Thoracic aorta (tissue), 2 donors: ENCODE results near the gene ERGIC1. TPM values are rescaled to one million over a fixed set of nuclear protein-coding genes. Genes with fewer than 3 reads are reported as not detected.

ENCODE experiments used
- ATAC-seq: fragments of 150-250 bp; one replicate; pipeline ENCODE4 v1.8.0; 2017; ENCODE audit warnings: low read depth; ENCODE audit not compliant: insufficient number of reproducible peaks, low FRiP score
- DNase-seq: peaks from one replicate; pipeline ENCODE4 v3.0.0-alpha.2; 2020; ENCODE audit warnings: low spot score
- H3K27ac ChIP-seq, 2 donors: fragments of 200-600 bp; sonication (generic); 1 replicate in 1 of 2; 2 replicates in 1 of 2; pipeline ENCODE4 v1.5.1; 2016; ENCODE audit warnings: mild to moderate bottlenecking in 2 of 2, moderate library complexity in 2 of 2
- H3K27me3 ChIP-seq: fragments of 200-600 bp; sonication (generic); replicated peaks from 2 replicates; pipeline ENCODE4 v1.6.0; 2016; ENCODE audit warnings: mild to moderate bottlenecking; ENCODE audit not compliant: insufficient read depth
- H3K36me3 ChIP-seq: fragments of 200-600 bp; sonication (generic); one replicate; pipeline ENCODE4 v1.5.1; 2016
- H3K4me1 ChIP-seq, 2 donors: fragments of 200-600 bp; sonication (generic); 1 replicate in 1 of 2; 2 replicates in 1 of 2; pipeline versions ENCODE4 v1.5.1 to v1.6.0; 2016; ENCODE audit warnings: low read depth in 2 of 2, mild to moderate bottlenecking in 1 of 2; ENCODE audit not compliant: control insufficient read depth in 1 of 2
- H3K4me3 ChIP-seq: fragments of 200-600 bp; sonication (generic); 2 replicates; pipeline ENCODE4 v1.5.1; 2016; ENCODE audit warnings: mild to moderate bottlenecking
- H3K9me3 ChIP-seq: fragments of 200-600 bp; sonication (generic); 2 replicates; pipeline ENCODE4 v1.5.1; 2016
- total RNA-seq, 2 donors: library from RNA; depleted of rRNA; stranded (reverse); fragments of >200 nt; gene quantifications; one replicate each; pipeline versions ENCODE4 v1.1.0 to v1.2.3, GENCODE V29; 2016
- TF ChIP-seq, protein P1 (sequence below): fragments of 200-600 bp; sonication (generic); IDR thresholded peaks from one replicate; pipeline ENCODE4 v1.5.1; 2019; ENCODE audit warnings: antibody characterized with exemption

The ERGIC1 gene
- total RNA-seq, 2 donors from 2014 or later = 141 to 230 TPM

DNA sequence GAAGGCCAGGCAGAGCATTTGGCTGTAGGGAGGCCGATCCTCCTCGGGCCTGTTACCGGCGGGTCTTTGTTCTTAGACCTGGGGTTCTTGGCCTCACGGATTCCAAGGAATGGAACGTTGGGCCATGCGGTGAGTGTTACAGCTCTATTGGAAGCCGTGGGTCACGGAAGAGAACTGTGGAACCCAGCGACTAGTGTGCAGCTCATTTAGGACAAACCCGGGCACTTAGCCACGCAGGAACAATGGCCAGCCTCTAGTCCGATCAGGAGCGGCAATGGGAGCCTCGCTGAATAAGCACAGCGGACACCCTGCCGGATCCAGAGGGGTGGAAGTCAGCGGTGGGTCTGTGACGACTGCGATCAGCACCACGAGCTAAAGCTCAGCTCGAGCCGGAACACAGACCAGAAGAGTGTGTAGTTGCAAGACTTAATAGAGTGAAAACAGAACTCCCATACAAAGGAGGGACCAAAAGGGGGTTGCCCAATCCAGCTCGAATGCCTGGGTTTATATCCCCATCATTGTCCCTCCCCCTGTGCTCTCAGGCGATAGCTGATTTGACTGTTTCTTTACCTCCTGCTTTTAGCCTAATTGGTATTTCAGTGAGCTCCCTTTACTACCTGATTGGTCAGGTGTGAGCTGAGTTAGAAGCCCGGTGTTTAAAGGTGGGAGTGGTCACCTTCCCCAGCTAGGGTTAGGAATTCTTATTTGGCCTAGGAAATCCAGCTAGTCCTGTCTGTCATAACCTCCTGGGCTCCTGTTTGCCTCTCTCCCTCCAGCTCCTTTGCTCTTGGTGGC lies 71.5 kb downstream of the ERGIC1 start:
- peaks cover 49 to 78% of the 10 kb centered on the region in 2 donors for H3K4me1 ChIP-seq
- H3K36me3 ChIP-seq = no peaks in the 10 kb centered on the region
- TF ChIP-seq, protein P1, sequence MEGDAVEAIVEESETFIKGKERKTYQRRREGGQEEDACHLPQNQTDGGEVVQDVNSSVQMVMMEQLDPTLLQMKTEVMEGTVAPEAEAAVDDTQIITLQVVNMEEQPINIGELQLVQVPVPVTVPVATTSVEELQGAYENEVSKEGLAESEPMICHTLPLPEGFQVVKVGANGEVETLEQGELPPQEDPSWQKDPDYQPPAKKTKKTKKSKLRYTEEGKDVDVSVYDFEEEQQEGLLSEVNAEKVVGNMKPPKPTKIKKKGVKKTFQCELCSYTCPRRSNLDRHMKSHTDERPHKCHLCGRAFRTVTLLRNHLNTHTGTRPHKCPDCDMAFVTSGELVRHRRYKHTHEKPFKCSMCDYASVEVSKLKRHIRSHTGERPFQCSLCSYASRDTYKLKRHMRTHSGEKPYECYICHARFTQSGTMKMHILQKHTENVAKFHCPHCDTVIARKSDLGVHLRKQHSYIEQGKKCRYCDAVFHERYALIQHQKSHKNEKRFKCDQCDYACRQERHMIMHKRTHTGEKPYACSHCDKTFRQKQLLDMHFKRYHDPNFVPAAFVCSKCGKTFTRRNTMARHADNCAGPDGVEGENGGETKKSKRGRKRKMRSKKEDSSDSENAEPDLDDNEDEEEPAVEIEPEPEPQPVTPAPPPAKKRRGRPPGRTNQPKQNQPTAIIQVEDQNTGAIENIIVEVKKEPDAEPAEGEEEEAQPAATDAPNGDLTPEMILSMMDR = no peak
- ATAC-seq (no peak), DNase-seq (no peak)
- H3K27ac ChIP-seq = peak overlapping the region; percentile 98 to 99
- H3K9me3 ChIP-seq = no peaks in the 10 kb centered on the region
- H3K4me3 ChIP-seq = peak overlapping the region; percentile 41
- no peaks in the 10 kb centered on the region for H3K27me3 ChIP-seq

DNA sequence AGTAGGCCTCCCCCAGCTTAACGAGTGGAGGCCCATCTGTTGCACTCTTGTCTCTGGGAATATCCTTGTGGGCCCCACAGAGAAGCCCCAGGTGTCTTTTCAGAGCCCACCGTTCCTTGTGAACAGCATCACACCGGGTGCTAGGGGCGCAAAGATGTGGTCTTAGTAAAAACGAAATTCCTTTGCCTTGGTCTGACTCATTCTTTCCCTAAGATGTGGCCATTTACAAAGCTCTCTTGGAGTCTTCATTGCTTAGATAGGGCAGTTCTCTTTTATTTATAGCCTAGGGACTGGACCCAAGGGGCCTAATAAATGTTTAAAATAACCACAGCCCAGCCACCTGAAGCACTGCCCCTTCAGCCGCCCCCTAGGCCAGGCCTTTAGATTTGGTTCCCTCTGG lies 72.4 kb downstream of the ERGIC1 start:
- H3K36me3 ChIP-seq = no peaks in the 10 kb centered on the region
- peak overlapping the region; percentile 98 to 99 for H3K27ac ChIP-seq
- no peaks in the 10 kb centered on the region for H3K27me3 ChIP-seq
- ATAC-seq (peak; percentile 26), DNase-seq (no peak)
- no peaks in the 10 kb centered on the region for H3K9me3 ChIP-seq
- H3K4me3 ChIP-seq = no peak overlapping the region
- TF ChIP-seq, protein P1 = no peak
- peaks cover 52 to 78% of the 10 kb centered on the region in 2 donors for H3K4me1 ChIP-seq

DNA sequence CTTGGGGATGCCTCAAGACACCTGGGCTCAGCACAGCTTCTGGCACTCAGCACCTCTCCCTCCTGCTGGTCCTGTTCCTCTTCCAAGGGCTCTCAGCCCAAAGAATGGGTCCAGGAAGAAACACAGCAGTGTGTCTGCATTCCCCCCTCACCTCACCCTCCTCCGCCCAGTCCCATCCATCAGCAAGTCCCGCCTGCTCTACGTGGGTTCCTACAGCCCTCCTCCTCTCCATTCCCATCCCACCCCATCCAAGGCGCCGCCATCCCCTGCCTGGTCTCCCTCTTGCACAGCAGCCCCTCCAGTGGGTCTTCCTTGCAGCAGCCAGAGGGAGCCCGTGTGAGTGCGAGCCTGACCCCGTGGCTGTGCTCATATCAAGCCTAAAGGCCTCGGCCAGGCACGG lies 72.8 kb downstream of the ERGIC1 start:
- H3K27me3 ChIP-seq = no peaks in the 10 kb centered on the region
- ATAC-seq (no peak), DNase-seq (no peak)
- no peaks in the 10 kb centered on the region for H3K36me3 ChIP-seq
- peaks cover 52 to 78% of the 10 kb centered on the region in 2 donors for H3K4me1 ChIP-seq
- H3K9me3 ChIP-seq = no peaks in the 10 kb centered on the region
- no peak overlapping the region for H3K4me3 ChIP-seq
- TF ChIP-seq, protein P1 = no peak
- H3K27ac ChIP-seq = peak overlapping the region; percentile 98 to 99

DNA sequence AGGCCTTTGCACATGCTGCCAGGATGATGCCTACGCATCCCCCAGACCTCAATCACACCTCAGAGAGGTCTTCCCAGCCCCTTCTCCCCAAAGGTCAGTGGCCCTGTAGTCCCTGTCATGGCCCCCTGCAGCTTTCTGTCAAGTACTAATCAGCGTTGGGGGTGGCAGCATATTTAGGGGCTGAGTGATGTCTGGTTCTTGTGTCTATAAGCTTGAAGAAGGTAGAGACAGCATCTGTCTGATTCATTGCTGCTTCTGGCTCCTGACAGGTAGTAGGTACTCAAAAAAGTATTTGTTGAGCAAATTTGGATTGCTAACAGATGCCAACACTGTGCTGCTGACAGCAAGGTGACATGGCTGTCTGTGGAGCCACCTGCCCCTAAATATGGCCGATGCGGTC lies 73.6 kb downstream of the ERGIC1 start:
- Histone ChIP-seq H3K4me1 (peaks cover 52 to 78% of the 10 kb centered on the region in 2 donors), H3K4me3 (no peak overlapping the region), H3K27me3 (no peaks in the 10 kb centered on the region), H3K9me3 (no peaks in the 10 kb centered on the region), H3K36me3 (no peaks in the 10 kb centered on the region), H3K27ac (peak overlapping the region; percentile 98 to 99)
- DNase-seq (no peak), ATAC-seq (no peak)
- TF ChIP-seq, protein P1 = no peak

DNA sequence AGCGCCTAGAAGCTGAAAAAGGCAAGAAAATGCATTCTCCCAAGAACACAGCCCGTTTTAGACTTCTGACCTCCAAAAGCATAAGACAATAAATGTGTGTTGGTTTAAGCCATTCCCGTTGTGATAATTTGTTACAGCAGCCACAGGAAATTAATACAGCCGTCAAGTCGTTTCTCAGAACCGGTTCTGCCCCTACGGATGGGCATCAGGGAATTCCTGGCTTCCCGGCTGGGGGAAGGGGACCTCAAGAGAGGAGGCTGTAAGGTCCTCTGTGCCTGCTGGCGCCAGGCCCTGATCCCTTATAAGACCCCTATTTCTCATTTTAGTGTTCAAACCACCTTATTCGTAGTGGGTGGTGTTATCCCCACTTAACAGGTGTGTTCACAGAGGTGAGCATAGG lies 74.6 kb downstream of the ERGIC1 start:
- ATAC-seq (no peak), DNase-seq (no peak)
- no peaks in the 10 kb centered on the region for H3K27me3 ChIP-seq
- H3K36me3 ChIP-seq = no peaks in the 10 kb centered on the region
- TF ChIP-seq, protein P1 = no peak
- peaks cover 54 to 78% of the 10 kb centered on the region in 2 donors for H3K4me1 ChIP-seq
- peak overlapping the region; percentile 87 to 93 for H3K27ac ChIP-seq
- no peaks in the 10 kb centered on the region for H3K9me3 ChIP-seq
- H3K4me3 ChIP-seq = no peak overlapping the region
